Activated T-cell treated with anti-CD3 and anti-CD28 coated beads, Interleukin-2, amount 50 U/mL, for 72 hours (primary cell): ENCODE data around the gene SND1. TPM values are rescaled to one million over a fixed set of nuclear protein-coding genes. Genes with fewer than 3 reads are reported as not detected.
A peak's percentile ranks its signal among the peaks of the same experiment; 100 is the strongest.

ENCODE experiments used
- ATAC-seq, 2 donors: fragments of 150-1000 bp; cut with Tn5 transposase; replicated peaks in 1 of 2; 2 replicates each; pipeline ENCODE4 v1.10.0; 2021; ENCODE audit warnings: moderate library complexity in 2 of 2, mild to moderate bottlenecking in 1 of 2
- DNase-seq, 2 donors: peaks; one replicate each; pipeline ENCODE4 v3.0.0; 2021 to 2022; ENCODE audit warnings: mixed read lengths in 1 of 2
- H3K27ac Mint-ChIP-seq: one replicate; pipeline ENCODE4 v1.8.0; 2022; ENCODE audit warnings: mild to moderate bottlenecking, moderate library complexity, mixed read lengths
- H3K27me3 Mint-ChIP-seq: one replicate; pipeline ENCODE4 v1.8.0; 2022; ENCODE audit warnings: low read depth, mixed read lengths
- H3K36me3 Mint-ChIP-seq, 2 donors: one replicate each; pipeline ENCODE4 v1.8.0; 2022; ENCODE audit warnings: mixed read lengths in 2 of 2, mild to moderate bottlenecking in 1 of 2; ENCODE audit not compliant: insufficient read depth in 2 of 2
- H3K4me1 Mint-ChIP-seq: one replicate; pipeline ENCODE4 v1.8.0; 2022; ENCODE audit warnings: low read depth, mixed read lengths
- H3K4me3 Mint-ChIP-seq, 2 donors: one replicate each; pipeline ENCODE4 v1.8.0; 2022; ENCODE audit warnings: mild to moderate bottlenecking in 2 of 2, mixed read lengths in 2 of 2, moderate library complexity in 2 of 2
- H3K9me3 Mint-ChIP-seq, 2 donors: one replicate each; pipeline ENCODE4 v1.8.0; 2022; ENCODE audit warnings: mixed read lengths in 2 of 2
- total RNA-seq, 2 donors: library from RNA; stranded (reverse); gene quantifications; one replicate each; pipeline ENCODE4 v1.2.3, GENCODE V29; 2022

Gene SND1
- total RNA-seq, 2 donors from 2014 or later, result 237 to 285 TPM

GRCh38 chr7:128131115-128131514, 479.1 kb downstream of the SND1 start:
- DNase-seq, result no peak
- Mint-ChIP-seq H3K4me1 (peaks cover 13% of the 10 kb centered on the region), H3K9me3 (no peaks in the 10 kb centered on the region), H3K4me3 (no peak overlapping the region), H3K27me3 (peaks cover 20% of the 10 kb centered on the region), H3K27ac (no peak overlapping the region), H3K36me3 (peaks cover 0 to 6% of the 10 kb centered on the region in 2 donors)
- ATAC-seq, result no peak

GRCh38 chr7:128131731-128132130, 479.7 kb downstream of the SND1 start:
- Mint-ChIP-seq H3K27me3 (peaks cover 20% of the 10 kb centered on the region), H3K36me3 (peaks cover 0 to 6% of the 10 kb centered on the region in 2 donors), H3K4me1 (peaks cover 13% of the 10 kb centered on the region), H3K27ac (no peak overlapping the region), H3K4me3 (no peak overlapping the region), H3K9me3 (no peaks in the 10 kb centered on the region)
- ATAC-seq (no peak), DNase-seq (no peak)

- Mint-ChIP-seq H3K4me1 (peaks cover 13% of the 10 kb centered on the region), H3K4me3 (no peak overlapping the region), H3K9me3 (no peaks in the 10 kb centered on the region), H3K27me3 (peaks cover 23% of the 10 kb centered on the region), H3K27ac (no peak overlapping the region), H3K36me3 (peaks cover 0 to 6% of the 10 kb centered on the region in 2 donors)
- no peak for DNase-seq
- ATAC-seq, result no peak
Measured at GRCh38 chr7:128132426-128133069, 480.6 kb downstream of the SND1 start.

- peaks cover 0 to 6% of the 10 kb centered on the region in 2 donors for H3K36me3 Mint-ChIP-seq
- H3K4me1 Mint-ChIP-seq, result peaks cover 13% of the 10 kb centered on the region
- no peak overlapping the region for H3K27ac Mint-ChIP-seq
- peak overlapping the region; percentile 48 to 73 for H3K4me3 Mint-ChIP-seq
- H3K9me3 Mint-ChIP-seq, result no peaks in the 10 kb centered on the region
- H3K27me3 Mint-ChIP-seq, result peaks cover 30% of the 10 kb centered on the region
- DNase-seq (no peak), ATAC-seq (no peak)
Measured at GRCh38 chr7:128135159-128135514, 483.1 kb downstream of the SND1 start.

GRCh38 chr7:128135515-128136214, 483.7 kb downstream of the SND1 start:
- H3K9me3 Mint-ChIP-seq, result no peaks in the 10 kb centered on the region
- peak; percentile 57 to 83 for DNase-seq
- H3K4me1 Mint-ChIP-seq, result peaks cover 13% of the 10 kb centered on the region
- H3K27ac Mint-ChIP-seq, result no peak overlapping the region
- H3K27me3 Mint-ChIP-seq, result peaks cover 30% of the 10 kb centered on the region
- ATAC-seq, result peak; percentile 95
- H3K36me3 Mint-ChIP-seq, result peaks cover 0 to 6% of the 10 kb centered on the region in 2 donors
- peak overlapping the region; percentile 73 to 79 for H3K4me3 Mint-ChIP-seq

GRCh38 chr7:128136215-128136597, 484.2 kb downstream of the SND1 start:
- Mint-ChIP-seq H3K27me3 (peaks cover 30% of the 10 kb centered on the region), H3K9me3 (no peaks in the 10 kb centered on the region), H3K36me3 (peaks cover 0 to 6% of the 10 kb centered on the region in 2 donors), H3K4me3 (peak overlapping the region; percentile 73 to 79), H3K4me1 (peaks cover 13% of the 10 kb centered on the region), H3K27ac (no peak overlapping the region)
- DNase-seq (no peak), ATAC-seq (no peak)

GRCh38 chr7:128137181-128137580, 485.2 kb downstream of the SND1 start:
- no peaks in the 10 kb centered on the region for H3K9me3 Mint-ChIP-seq
- H3K36me3 Mint-ChIP-seq, result peaks cover 0 to 6% of the 10 kb centered on the region in 2 donors
- H3K27ac Mint-ChIP-seq, result no peak overlapping the region
- no peak for ATAC-seq
- H3K27me3 Mint-ChIP-seq, result peaks cover 30% of the 10 kb centered on the region
- H3K4me1 Mint-ChIP-seq, result peaks cover 13% of the 10 kb centered on the region
- H3K4me3 Mint-ChIP-seq, result no peak overlapping the region
- no peak for DNase-seq

GRCh38 chr7:128139406-128139805, 487.4 kb downstream of the SND1 start:
- ATAC-seq (no peak), DNase-seq (no peak)
- Mint-ChIP-seq H3K4me1 (peaks cover 9% of the 10 kb centered on the region), H3K27me3 (peaks cover 20% of the 10 kb centered on the region), H3K9me3 (no peaks in the 10 kb centered on the region), H3K4me3 (no peak overlapping the region), H3K27ac (no peak overlapping the region), H3K36me3 (peaks cover 2% of the 10 kb centered on the region in 2 donors)

- Mint-ChIP-seq H3K4me3 (no peak overlapping the region), H3K36me3 (peaks cover 0 to 2% of the 10 kb centered on the region in 2 donors), H3K27ac (no peak overlapping the region), H3K9me3 (no peaks in the 10 kb centered on the region), H3K27me3 (peaks cover 10% of the 10 kb centered on the region), H3K4me1 (no peaks in the 10 kb centered on the region)
- ATAC-seq (no peak), DNase-seq (no peak)
Measured at GRCh38 chr7:128141683-128142195, 489.7 kb downstream of the SND1 start.

Other genes starting within 250 kb of the SND1 start
- 10 to 100 TPM; 24.5 to 25.1 TPM for gene GCC1, start 66.6 kb upstream of the SND1 start, total RNA-seq
- 100 to 1,000 TPM; 114 to 135 TPM for gene ARF5, start 63.8 kb upstream of the SND1 start, total RNA-seq
- 1 to 10 TPM; 2.7 to 3.2 TPM for gene FSCN3, start 58.5 kb upstream of the SND1 start, total RNA-seq
- gene PAX4, start 34.1 kb upstream of the SND1 start, total RNA-seq, result not detected